Activated CD8-positive, alpha-beta memory T cell treated with anti-CD3 and anti-CD28 coated beads, Interleukin-2, amount 50 U/mL, for 24 hours (primary cell): Measurements from ENCODE around the gene GNG3.
"Not testable (repeated sequence)": the region's sequence is repeated elsewhere in the genome, so short reads cannot be mapped to it uniquely, and the experiment has no call there.

Experiments
- DNase-seq: peaks from one replicate; pipeline ENCODE4 v3.0.0-alpha.2; 2020; ENCODE audit errors: extremely low read depth

The GNG3 gene

GRCh38 chr11:62716816-62717215 lies 9.3 kb downstream of the GNG3 start:
- DNase-seq = no peak

- DNase-seq = no peak
Measured at GRCh38 chr11:62719302-62719978, 12.0 kb downstream of the GNG3 start.

GRCh38 chr11:62721994-62722393 lies 14.5 kb downstream of the GNG3 start:
- no peak for DNase-seq

GRCh38 chr11:62724171-62724570 lies 16.7 kb downstream of the GNG3 start:
- no peak for DNase-seq

- DNase-seq = no peak
Measured at GRCh38 chr11:62725646-62726045, 18.2 kb downstream of the GNG3 start.

GRCh38 chr11:62726156-62726914 lies 18.9 kb downstream of the GNG3 start:
- no peak for DNase-seq

GRCh38 chr11:62726915-62727164 lies 19.4 kb downstream of the GNG3 start:
- DNase-seq = no peak

- peak; percentile 96 for DNase-seq
Measured at GRCh38 chr11:62727165-62727871, 19.8 kb downstream of the GNG3 start, which contains the start of gene HNRNPUL2. HNRNPUL2 (minus strand) TSS chr11:62727457; CDS start chr11:62727156, 301 bp downstream.

GRCh38 chr11:62727872-62728170 lies 20.3 kb downstream of the GNG3 start:
- peak; percentile 59 for DNase-seq

- DNase-seq = peak; percentile 68
Measured at GRCh38 chr11:62728171-62728988, 20.9 kb downstream of the GNG3 start, which contains the start of gene TTC9C. TTC9C (plus strand) TSS chr11:62728486; CDS start chr11:62728849, 363 bp downstream.

- DNase-seq = not testable (repeated sequence)
Measured at GRCh38 chr11:62730076-62730475, 22.6 kb downstream of the GNG3 start.

- DNase-seq = no peak
Measured at GRCh38 chr11:62732830-62733229, 25.4 kb downstream of the GNG3 start.

- no peak for DNase-seq
Measured at GRCh38 chr11:62737196-62737595, 29.7 kb downstream of the GNG3 start.

GRCh38 chr11:62747475-62748160 lies 40.1 kb downstream of the GNG3 start:
- no peak for DNase-seq

- not testable (repeated sequence) for DNase-seq
Measured at GRCh38 chr11:62749931-62750330, 42.5 kb downstream of the GNG3 start.

GRCh38 chr11:62752177-62752785 lies 44.8 kb downstream of the GNG3 start:
- no peak for DNase-seq

GRCh38 chr11:62752994-62753735 lies 45.7 kb downstream of the GNG3 start:
- DNase-seq = no peak

GRCh38 chr11:62753736-62754603 lies 46.5 kb downstream of the GNG3 start, which contains the start of gene ZBTB3:
ZBTB3 (minus strand) TSS chr11:62754160; CDS start chr11:62753664, 496 bp downstream.
- DNase-seq = peak; percentile 93

GRCh38 chr11:62755086-62755615 lies 47.7 kb downstream of the GNG3 start:
- DNase-seq = no peak
